ENCODE data around the gene SLU7. TPM values are rescaled to one million over a fixed set of nuclear protein-coding genes. Genes with fewer than 3 reads are reported as not detected.

The SLU7 gene
- total and polyA plus RNA-seq, 2 donors (not counting 1 experiment from before 2014, with no cell fraction given): 47.1 to 79.4 TPM

- Histone ChIP-seq H4K20me1 (ENCODE audit: control insufficient read depth, extremely low read depth, insufficient read depth, low read length) (no peaks in the 10 kb centered on the region), H3K27ac (ENCODE audit: insufficient read depth, low read length) (no peak overlapping the region), H2AFZ (ENCODE audit: low read length) (no peak overlapping the region), H3K4me1 (ENCODE audit: control insufficient read depth, extremely low read depth, insufficient read depth, low read length) (peaks cover 10% of the 10 kb centered on the region), H3K4me2 (ENCODE audit: extremely low read depth, insufficient read depth, low read length) (peak overlapping the region; percentile 79), H3K36me3 (ENCODE audit: control insufficient read depth, insufficient read depth, low read length) (peaks cover under 1% of the 10 kb centered on the region), H3K79me2 (ENCODE audit: control insufficient read depth, insufficient read depth, low read length) (peaks cover 38% of the 10 kb centered on the region), H3K9ac (ENCODE audit: insufficient read depth, low read length) (no peak overlapping the region), H3K9me3 (ENCODE audit: control insufficient read depth, insufficient read depth, low read depth, low read length) (no peaks in the 10 kb centered on the region), H3K4me3 (replicated peaks in 1 of 4; ENCODE audit: control extremely low read depth in 1 of 4, insufficient read depth in 1 of 4, low read depth in 3 of 4, low read length in 4 of 4) (peak overlapping the region; percentile 47 to 79 (median 62)), H3K27me3 (ENCODE audit: control insufficient read depth, insufficient read depth, low read length) (no peaks in the 10 kb centered on the region)
- no peak for DNase-seq (ENCODE audit: low read depth in 2 of 2)
- TF ChIP-seq EZH2 (IDR thresholded peaks at IDR 0.05; ENCODE audit: low read length, missing control alignments) (no peak), CTCF (conservative IDR thresholded peaks at IDR 0.05 in 1 of 2, IDR thresholded peaks at IDR 0.05 in 1 of 2; ENCODE audit: low read depth in 1 of 2, low read length in 2 of 2) (no peak)
Observed at GRCh38 chr5:160423099-160423498, 4.2 kb upstream of the SLU7 start.

GRCh38 chr5:160421625-160422258, 2.9 kb upstream of the SLU7 start, which contains the start of gene PTTG1:
TSS of gene PTTG1 (plus strand) at chr5:160421855. CDS start at chr5:160422313, 458 bp downstream.
- Histone ChIP-seq H3K4me3 (replicated peaks in 1 of 4; ENCODE audit: control extremely low read depth in 1 of 4, insufficient read depth in 1 of 4, low read depth in 3 of 4, low read length in 4 of 4) (peak within 1 kb of the TSS; percentile 47 to 79 (median 62)), H2AFZ (ENCODE audit: low read length) (peak within 1 kb of the TSS; percentile 86), H3K27ac (ENCODE audit: insufficient read depth, low read length) (peak within 1 kb of the TSS; percentile 82), H3K9me3 (ENCODE audit: control insufficient read depth, insufficient read depth, low read depth, low read length) (no peaks in the 10 kb centered on the region), H3K4me2 (ENCODE audit: extremely low read depth, insufficient read depth, low read length) (peak within 1 kb of the TSS; percentile 79), H3K27me3 (ENCODE audit: control insufficient read depth, insufficient read depth, low read length) (no peaks in the 10 kb centered on the region), H3K36me3 (ENCODE audit: control insufficient read depth, insufficient read depth, low read length) (no peaks in the 10 kb centered on the region), H3K4me1 (ENCODE audit: control insufficient read depth, extremely low read depth, insufficient read depth, low read length) (peaks cover 10% of the 10 kb centered on the region), H3K9ac (ENCODE audit: insufficient read depth, low read length) (peak within 1 kb of the TSS; percentile 70), H4K20me1 (ENCODE audit: control insufficient read depth, extremely low read depth, insufficient read depth, low read length) (no peaks in the 10 kb centered on the region), H3K79me2 (ENCODE audit: control insufficient read depth, insufficient read depth, low read length) (peaks cover 50% of the 10 kb centered on the region)
- TF ChIP-seq CTCF (conservative IDR thresholded peaks at IDR 0.05 in 1 of 2, IDR thresholded peaks at IDR 0.05 in 1 of 2; ENCODE audit: low read depth in 1 of 2, low read length in 2 of 2): no peak
- TF ChIP-seq EZH2 (IDR thresholded peaks at IDR 0.05; ENCODE audit: low read length, missing control alignments): no peak
- DNase-seq (ENCODE audit: low read depth in 2 of 2): peak; percentile 96 to 97

- Histone ChIP-seq H4K20me1 (ENCODE audit: control insufficient read depth, extremely low read depth, insufficient read depth, low read length) (no peaks in the 10 kb centered on the region), H3K4me1 (ENCODE audit: control insufficient read depth, extremely low read depth, insufficient read depth, low read length) (peaks cover 10% of the 10 kb centered on the region), H3K27ac (ENCODE audit: insufficient read depth, low read length) (no peak overlapping the region), H3K9ac (ENCODE audit: insufficient read depth, low read length) (no peak overlapping the region), H3K4me2 (ENCODE audit: extremely low read depth, insufficient read depth, low read length) (peak overlapping the region; percentile 89), H2AFZ (ENCODE audit: low read length) (peak overlapping the region; percentile 60), H3K4me3 (replicated peaks in 1 of 4; ENCODE audit: control extremely low read depth in 1 of 4, insufficient read depth in 1 of 4, low read depth in 3 of 4, low read length in 4 of 4) (no peak overlapping the region), H3K36me3 (ENCODE audit: control insufficient read depth, insufficient read depth, low read length) (no peaks in the 10 kb centered on the region), H3K27me3 (ENCODE audit: control insufficient read depth, insufficient read depth, low read length) (no peaks in the 10 kb centered on the region), H3K79me2 (ENCODE audit: control insufficient read depth, insufficient read depth, low read length) (peaks cover 57% of the 10 kb centered on the region), H3K9me3 (ENCODE audit: control insufficient read depth, insufficient read depth, low read depth, low read length) (no peaks in the 10 kb centered on the region)
- TF ChIP-seq EZH2 (IDR thresholded peaks at IDR 0.05; ENCODE audit: low read length, missing control alignments) (no peak), CTCF (conservative IDR thresholded peaks at IDR 0.05 in 1 of 2, IDR thresholded peaks at IDR 0.05 in 1 of 2; ENCODE audit: low read depth in 1 of 2, low read length in 2 of 2) (no peak)
- DNase-seq (ENCODE audit: low read depth in 2 of 2): no peak
Observed at GRCh38 chr5:160420331-160420610, 1.4 kb upstream of the SLU7 start.
